Uterus (tissue), 4 donors: ENCODE results near the gene TRH. TPM values are rescaled to one million over a fixed set of nuclear protein-coding genes. Genes with fewer than 3 reads are reported as not detected.

Source experiments
- DNase-seq, 2 donors: peaks; one replicate each; pipeline ENCODE4 v3.0.0-alpha.2; 2019 to 2020
- H3K27ac ChIP-seq, 2 donors: fragments of 200-600 bp; sonication (generic); 1 replicate in 1 of 2; 2 replicates in 1 of 2; pipeline ENCODE4 v1.5.1; 2016 to 2018
- H3K27me3 ChIP-seq, 2 donors: fragments of 200-600 bp; sonication (generic); one replicate each; pipeline ENCODE4 v1.5.1; 2018 to 2019; ENCODE audit warnings: control low read depth in 1 of 2
- H3K36me3 ChIP-seq, 2 donors: fragments of 200-600 bp; sonication (generic); one replicate each; pipeline ENCODE4 v1.5.1; 2019; ENCODE audit warnings: control low read depth in 1 of 2
- H3K4me1 ChIP-seq, 2 donors: fragments of 200-600 bp; sonication (generic); one replicate each; pipeline ENCODE4 v1.5.1; 2018 to 2019; ENCODE audit warnings: control low read depth in 1 of 2
- H3K4me3 ChIP-seq, 2 donors: fragments of 200-600 bp; sonication (generic); 1 replicate in 1 of 2; 2 replicates in 1 of 2; pipeline ENCODE4 v1.5.1; 2018 to 2019; ENCODE audit warnings: mild to moderate bottlenecking in 1 of 2
- H3K9me3 ChIP-seq, 2 donors: fragments of 200-600 bp; sonication (generic); one replicate each; pipeline ENCODE4 v1.5.1; 2019; ENCODE audit warnings: control low read depth in 1 of 2
- POLR2A ChIP-seq, 2 donors: fragments of 450-650 bp; IDR thresholded peaks; one replicate each; pipeline ENCODE4 v1.6.1; 2016; ENCODE audit warnings: antibody characterized with exemption in 2 of 2, mild to moderate bottlenecking in 1 of 2, moderate library complexity in 1 of 2
- intact Hi-C: fragments of 100-400 bp; cut with DNase I; formaldehyde crosslinking; loops from one replicate; pipeline ENCODE4 v1.15.1; 2023; ENCODE audit warnings: low total_unique reads
- total RNA-seq, 4 donors: library from RNA; depleted of rRNA in 3 of 4; stranded (reverse); fragments of >200 nt in 3 of 4; gene quantifications; one replicate each; pipeline versions ENCODE4 v1.1.0 to v1.2.4, GENCODE V29; 2014 to 2023
- TF ChIP-seq, protein P1 (sequence below), 4 experiments: fragments of 200-600 bp in 2 of 4; fragments of 450-650 bp in 2 of 4; sonication (generic) in 2 of 4; IDR thresholded peaks; one replicate each; pipeline ENCODE4 v1.5.1; 2016 to 2019; ENCODE audit warnings: antibody characterized with exemption in 4 of 4, mild to moderate bottlenecking in 2 of 4, moderate library complexity in 1 of 4
- donor health status: DM: yes; HTN: yes; CAD: no.

The TRH gene
- total RNA-seq, 4 donors from 2014 or later: 0.37 TPM; not detected in 3

GRCh38 chr3:129962600-129962999 lies 11.9 kb upstream of the TRH start:
- intact Hi-C loops: no loop called here
- no peak overlapping the region for H3K4me3 ChIP-seq
- no peaks in the 10 kb centered on the region for H3K27me3 ChIP-seq
- TF ChIP-seq, protein P1, sequence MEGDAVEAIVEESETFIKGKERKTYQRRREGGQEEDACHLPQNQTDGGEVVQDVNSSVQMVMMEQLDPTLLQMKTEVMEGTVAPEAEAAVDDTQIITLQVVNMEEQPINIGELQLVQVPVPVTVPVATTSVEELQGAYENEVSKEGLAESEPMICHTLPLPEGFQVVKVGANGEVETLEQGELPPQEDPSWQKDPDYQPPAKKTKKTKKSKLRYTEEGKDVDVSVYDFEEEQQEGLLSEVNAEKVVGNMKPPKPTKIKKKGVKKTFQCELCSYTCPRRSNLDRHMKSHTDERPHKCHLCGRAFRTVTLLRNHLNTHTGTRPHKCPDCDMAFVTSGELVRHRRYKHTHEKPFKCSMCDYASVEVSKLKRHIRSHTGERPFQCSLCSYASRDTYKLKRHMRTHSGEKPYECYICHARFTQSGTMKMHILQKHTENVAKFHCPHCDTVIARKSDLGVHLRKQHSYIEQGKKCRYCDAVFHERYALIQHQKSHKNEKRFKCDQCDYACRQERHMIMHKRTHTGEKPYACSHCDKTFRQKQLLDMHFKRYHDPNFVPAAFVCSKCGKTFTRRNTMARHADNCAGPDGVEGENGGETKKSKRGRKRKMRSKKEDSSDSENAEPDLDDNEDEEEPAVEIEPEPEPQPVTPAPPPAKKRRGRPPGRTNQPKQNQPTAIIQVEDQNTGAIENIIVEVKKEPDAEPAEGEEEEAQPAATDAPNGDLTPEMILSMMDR (IDR thresholded peaks at IDR 0.05): no peak
- TF ChIP-seq POLR2A (IDR thresholded peaks at IDR 0.05): no peak
- no peak for DNase-seq
- H3K36me3 ChIP-seq: no peaks in the 10 kb centered on the region
- no peaks in the 10 kb centered on the region for H3K9me3 ChIP-seq
- no peak overlapping the region for H3K27ac ChIP-seq
- no peaks in the 10 kb centered on the region for H3K4me1 ChIP-seq

GRCh38 chr3:129965937-129966336 lies 8.6 kb upstream of the TRH start:
- intact Hi-C loops: no loop called here
- TF ChIP-seq POLR2A (IDR thresholded peaks at IDR 0.05): no peak
- TF ChIP-seq, protein P1 (IDR thresholded peaks at IDR 0.05): no peak
- Histone ChIP-seq H3K27me3 (no peaks in the 10 kb centered on the region), H3K36me3 (no peaks in the 10 kb centered on the region), H3K4me1 (no peaks in the 10 kb centered on the region), H3K4me3 (no peak overlapping the region), H3K27ac (no peak overlapping the region), H3K9me3 (no peaks in the 10 kb centered on the region)
- DNase-seq: no peak

GRCh38 chr3:129966876-129967275 lies 7.6 kb upstream of the TRH start:
- intact Hi-C loops: no loop called here
- DNase-seq: no peak
- H3K27me3 ChIP-seq: no peaks in the 10 kb centered on the region
- no peak overlapping the region for H3K4me3 ChIP-seq
- H3K4me1 ChIP-seq: no peaks in the 10 kb centered on the region
- H3K9me3 ChIP-seq: no peaks in the 10 kb centered on the region
- H3K36me3 ChIP-seq: no peaks in the 10 kb centered on the region
- no peak overlapping the region for H3K27ac ChIP-seq
- TF ChIP-seq POLR2A (IDR thresholded peaks at IDR 0.05): no peak
- TF ChIP-seq, protein P1 (IDR thresholded peaks at IDR 0.05): no peak

DNA sequence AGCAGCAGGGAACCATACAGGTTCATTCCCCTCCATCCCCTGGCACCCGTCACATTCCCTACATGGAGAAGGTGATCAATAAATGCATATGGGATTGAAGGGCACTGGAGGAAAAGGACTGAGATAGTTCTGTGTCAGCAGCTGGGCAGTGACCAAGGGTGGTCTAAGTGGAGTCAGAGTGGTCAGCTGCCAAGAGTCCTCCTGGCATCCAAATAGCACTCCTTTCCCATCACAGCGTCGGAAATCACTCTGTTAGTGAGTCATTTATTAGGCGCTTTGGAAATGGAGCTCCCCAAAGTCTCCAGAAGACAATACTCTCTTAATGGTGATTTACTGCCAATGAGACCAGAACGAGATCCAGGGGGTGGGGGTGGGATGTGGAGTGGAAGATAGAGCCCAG lies 6.8 kb upstream of the TRH start:
- intact Hi-C loops: no loop called here

GRCh38 chr3:129971351-129972052 lies 3.0 kb upstream of the TRH start:
- intact Hi-C loops: no loop called here
- TF ChIP-seq POLR2A (IDR thresholded peaks at IDR 0.05): no peak
- TF ChIP-seq, protein P1 (IDR thresholded peaks at IDR 0.05): no peak
- H3K36me3 ChIP-seq: no peaks in the 10 kb centered on the region
- peaks cover 0 to 13% of the 10 kb centered on the region in 2 donors for H3K4me1 ChIP-seq
- H3K9me3 ChIP-seq: no peaks in the 10 kb centered on the region
- H3K27me3 ChIP-seq: peaks cover 13 to 18% of the 10 kb centered on the region in 2 donors
- H3K27ac ChIP-seq: no peak overlapping the region
- H3K4me3 ChIP-seq: no peak overlapping the region
- no peak for DNase-seq

More for the DNA sequence above, 6.8 kb upstream of the TRH start:
- Histone ChIP-seq H3K9me3 (no peaks in the 10 kb centered on the region), H3K4me1 (no peaks in the 10 kb centered on the region), H3K36me3 (no peaks in the 10 kb centered on the region), H3K4me3 (no peak overlapping the region), H3K27me3 (no peaks in the 10 kb centered on the region), H3K27ac (no peak overlapping the region)
- DNase-seq: no peak
- no peak for TF ChIP-seq POLR2A (IDR thresholded peaks at IDR 0.05)
- TF ChIP-seq, protein P1 (IDR thresholded peaks at IDR 0.05): no peak
